Calu3 (cell line): ENCODE results near the gene TMEM232. TPM values are rescaled to one million over a fixed set of nuclear protein-coding genes. Genes with fewer than 3 reads are reported as not detected.

Experiments
- BruUV-seq: library from RNA; stranded (reverse); fragments of 400-500 nt; replicated peaks from 2 replicates; lab custom pipeline; 2021; lab: Mats Ljungman, UMichigan
- CTCF ChIA-PET: fragments of 300-600 bp; sonication (Branson Sonifier 250); formaldehyde crosslinking; loops from one replicate; lab custom pipeline; 2022; ENCODE audit warnings: antibody characterized with exemption; lab: Charles Lee
- DNase-seq: peaks from one replicate; pipeline ENCODE4 v3.0.0; 2022
- H3K27ac Mint-ChIP-seq: one replicate; pipeline ENCODE4 v1.8.0; 2022; ENCODE audit warnings: mixed read lengths; ENCODE audit not compliant: unreplicated experiment
- H3K27me3 Mint-ChIP-seq: one replicate; pipeline ENCODE4 v1.8.0; 2022; ENCODE audit warnings: mixed read lengths; ENCODE audit not compliant: unreplicated experiment
- H3K36me3 Mint-ChIP-seq: one replicate; pipeline ENCODE4 v1.8.0; 2022; ENCODE audit warnings: mild to moderate bottlenecking, moderate library complexity, mixed read lengths; ENCODE audit not compliant: insufficient read depth, unreplicated experiment
- H3K4me1 Mint-ChIP-seq: one replicate; pipeline ENCODE4 v1.8.0; 2022; ENCODE audit warnings: mild to moderate bottlenecking, low read depth, mixed read lengths; ENCODE audit not compliant: unreplicated experiment
- H3K4me3 Mint-ChIP-seq: one replicate; pipeline ENCODE4 v1.8.0; 2022; ENCODE audit warnings: mild to moderate bottlenecking, low read depth, moderate library complexity, mixed read lengths; ENCODE audit not compliant: unreplicated experiment
- H3K9me3 Mint-ChIP-seq: one replicate; pipeline ENCODE4 v1.8.0; 2022; ENCODE audit warnings: low read depth, mixed read lengths; ENCODE audit not compliant: unreplicated experiment
- intact Hi-C: fragments of 100-400 bp; cut with micrococcal nuclease; formaldehyde crosslinking; loops from one replicate; pipeline ENCODE4 v1.10.0; 2022; ENCODE audit not compliant: unreplicated experiment
- total RNA-seq: library from RNA; stranded (reverse); gene quantifications from 2 replicates; pipeline ENCODE4 v1.2.3, GENCODE V29; 2022
- TF ChIP-seq, protein P1 (sequence below): fragments of 200-600 bp; IDR thresholded peaks from one replicate; pipeline ENCODE4 v1.8.0; 2022; ENCODE audit warnings: antibody characterized with exemption; ENCODE audit not compliant: unreplicated experiment

TMEM232 gene
- total RNA-seq, 1 experiment from 2014 or later, result 1.6 TPM

GRCh38 chr5:110383231-110383630 is 343.2 kb downstream of the TMEM232 start:
- Mint-ChIP-seq H3K27ac (no peak overlapping the region), H3K36me3 (no peaks in the 10 kb centered on the region), H3K4me3 (no peak overlapping the region), H3K27me3 (no peaks in the 10 kb centered on the region), H3K4me1 (peaks cover 9% of the 10 kb centered on the region), H3K9me3 (peaks cover 3% of the 10 kb centered on the region)
- TF ChIP-seq, protein P1, sequence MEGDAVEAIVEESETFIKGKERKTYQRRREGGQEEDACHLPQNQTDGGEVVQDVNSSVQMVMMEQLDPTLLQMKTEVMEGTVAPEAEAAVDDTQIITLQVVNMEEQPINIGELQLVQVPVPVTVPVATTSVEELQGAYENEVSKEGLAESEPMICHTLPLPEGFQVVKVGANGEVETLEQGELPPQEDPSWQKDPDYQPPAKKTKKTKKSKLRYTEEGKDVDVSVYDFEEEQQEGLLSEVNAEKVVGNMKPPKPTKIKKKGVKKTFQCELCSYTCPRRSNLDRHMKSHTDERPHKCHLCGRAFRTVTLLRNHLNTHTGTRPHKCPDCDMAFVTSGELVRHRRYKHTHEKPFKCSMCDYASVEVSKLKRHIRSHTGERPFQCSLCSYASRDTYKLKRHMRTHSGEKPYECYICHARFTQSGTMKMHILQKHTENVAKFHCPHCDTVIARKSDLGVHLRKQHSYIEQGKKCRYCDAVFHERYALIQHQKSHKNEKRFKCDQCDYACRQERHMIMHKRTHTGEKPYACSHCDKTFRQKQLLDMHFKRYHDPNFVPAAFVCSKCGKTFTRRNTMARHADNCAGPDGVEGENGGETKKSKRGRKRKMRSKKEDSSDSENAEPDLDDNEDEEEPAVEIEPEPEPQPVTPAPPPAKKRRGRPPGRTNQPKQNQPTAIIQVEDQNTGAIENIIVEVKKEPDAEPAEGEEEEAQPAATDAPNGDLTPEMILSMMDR, result no peak
- CTCF ChIA-PET, result no interaction called here
- intact Hi-C loops, result no loop called here
- no peak for DNase-seq
- BruUV-seq, result no TSS peak

DNA sequence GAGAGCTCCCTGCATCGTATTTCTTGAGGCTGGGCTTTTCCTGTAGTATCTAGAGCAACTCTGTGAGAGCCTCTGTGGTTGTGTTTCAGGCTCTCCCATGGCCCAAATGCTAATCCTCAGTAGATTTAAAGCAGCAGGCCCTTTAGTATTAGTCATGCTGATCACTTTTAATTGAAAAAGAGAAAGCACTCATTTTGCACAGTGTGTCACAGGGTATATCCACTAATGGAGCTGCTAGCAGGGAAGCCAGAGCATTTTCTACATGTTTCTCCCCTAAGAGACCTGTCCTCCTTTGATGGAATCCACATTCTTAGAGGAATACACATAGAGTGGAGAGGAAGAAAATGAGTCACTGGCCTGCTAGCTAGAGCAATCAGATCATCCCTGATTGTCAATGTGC is 348.5 kb downstream of the TMEM232 start:
- DNase-seq, result no peak
- H3K9me3 Mint-ChIP-seq, result no peaks in the 10 kb centered on the region
- intact Hi-C loops, result no loop called here
- no peaks in the 10 kb centered on the region for H3K27me3 Mint-ChIP-seq
- no TSS peak for BruUV-seq
- CTCF ChIA-PET, result no interaction called here
- no peak overlapping the region for H3K27ac Mint-ChIP-seq
- no peaks in the 10 kb centered on the region for H3K4me1 Mint-ChIP-seq
- no peaks in the 10 kb centered on the region for H3K36me3 Mint-ChIP-seq
- no peak overlapping the region for H3K4me3 Mint-ChIP-seq
- TF ChIP-seq, protein P1, result no peak

- DNase-seq, result no peak
- Mint-ChIP-seq H3K9me3 (no peaks in the 10 kb centered on the region), H3K4me1 (no peaks in the 10 kb centered on the region), H3K27me3 (no peaks in the 10 kb centered on the region), H3K4me3 (no peak overlapping the region), H3K27ac (no peak overlapping the region), H3K36me3 (no peaks in the 10 kb centered on the region)
- no TSS peak for BruUV-seq
- intact Hi-C loops, result no loop called here
- CTCF ChIA-PET, result no interaction called here
- TF ChIP-seq, protein P1, result no peak
Measured at GRCh38 chr5:110377361-110377760, 349.1 kb downstream of the TMEM232 start.

DNA sequence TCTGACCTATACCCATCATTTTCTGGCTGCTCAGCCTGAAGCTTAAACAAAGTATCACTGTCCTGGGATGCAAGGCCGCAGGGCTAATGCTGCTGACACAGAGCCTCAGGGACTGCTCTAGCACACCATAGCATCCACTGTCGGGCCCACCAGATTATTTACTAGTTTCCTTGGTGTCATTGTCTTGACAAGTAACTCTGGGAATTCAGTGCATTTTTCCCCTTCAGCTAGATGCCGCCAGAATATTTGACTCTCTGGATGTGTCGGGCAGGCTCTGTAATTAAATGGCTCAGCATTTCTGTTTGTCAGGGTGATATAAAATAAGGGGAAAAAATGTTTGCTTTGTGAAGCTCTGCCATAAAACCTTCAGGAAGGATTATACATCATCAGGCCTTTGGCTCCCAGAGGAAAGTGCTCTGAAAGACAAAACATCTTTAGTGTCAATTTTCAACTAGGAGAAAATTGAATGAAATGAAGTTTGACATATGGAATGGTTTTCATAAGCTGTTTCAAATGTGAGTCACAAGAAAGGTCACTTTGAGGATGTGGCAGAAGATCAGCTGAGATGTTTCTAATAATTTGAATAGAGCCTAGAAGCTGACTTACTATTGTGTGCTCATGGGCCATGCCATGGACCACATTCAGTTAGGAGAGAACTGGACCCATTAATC is 350.1 kb downstream of the TMEM232 start:
- intact Hi-C loops, result no loop called here
- no peak for DNase-seq
- no peaks in the 10 kb centered on the region for H3K4me1 Mint-ChIP-seq
- H3K36me3 Mint-ChIP-seq, result no peaks in the 10 kb centered on the region
- BruUV-seq, result no TSS peak
- TF ChIP-seq, protein P1, result no peak
- H3K27ac Mint-ChIP-seq, result no peak overlapping the region
- H3K4me3 Mint-ChIP-seq, result no peak overlapping the region
- no peaks in the 10 kb centered on the region for H3K9me3 Mint-ChIP-seq
- CTCF ChIA-PET, result no interaction called here
- no peaks in the 10 kb centered on the region for H3K27me3 Mint-ChIP-seq
